ENCODE results near the gene C20orf204.

GRCh38 chr20:64049060-64049877 lies 13.3 kb downstream of the C20orf204 start, which contains the start of gene SOX18:
- TF ChIP-seq CTCF (IDR thresholded peaks at IDR 0.05) (no peak), EP300 (IDR thresholded peaks at IDR 0.05) (no peak)

Data from esophagus muscularis mucosa (tissue), 3 donors.